Adrenal gland (tissue), 5 donors: Measurements from ENCODE around the gene HIC2.
"Not testable (repeated sequence)": the region's sequence is repeated elsewhere in the genome, so short reads cannot be mapped to it uniquely, and the experiment has no call there.

Experiments used
- POLR2A ChIP-seq, 2 donors: fragments of 450-650 bp; IDR thresholded peaks; one replicate each; pipeline ENCODE4 v1.6.1; 2017; ENCODE audit warnings: antibody characterized with exemption in 2 of 2, mild to moderate bottlenecking in 2 of 2, moderate library complexity in 1 of 2
- TF ChIP-seq, protein P1 (sequence below), 6 experiments: fragments of 450-650 bp in 4 of 6; fragments of 200-600 bp in 2 of 6; sonication (generic) in 1 of 6; IDR thresholded peaks; 1 replicate in 5 of 6; 2 replicates in 1 of 6; pipeline versions ENCODE4 v1.5.1 to v1.8.0; 2016 to 2021; ENCODE audit warnings: antibody characterized with exemption in 6 of 6, mild to moderate bottlenecking in 2 of 6, moderate library complexity in 1 of 6
- donor health status: DM: no; HTN: no; CAD: no.

DNA sequence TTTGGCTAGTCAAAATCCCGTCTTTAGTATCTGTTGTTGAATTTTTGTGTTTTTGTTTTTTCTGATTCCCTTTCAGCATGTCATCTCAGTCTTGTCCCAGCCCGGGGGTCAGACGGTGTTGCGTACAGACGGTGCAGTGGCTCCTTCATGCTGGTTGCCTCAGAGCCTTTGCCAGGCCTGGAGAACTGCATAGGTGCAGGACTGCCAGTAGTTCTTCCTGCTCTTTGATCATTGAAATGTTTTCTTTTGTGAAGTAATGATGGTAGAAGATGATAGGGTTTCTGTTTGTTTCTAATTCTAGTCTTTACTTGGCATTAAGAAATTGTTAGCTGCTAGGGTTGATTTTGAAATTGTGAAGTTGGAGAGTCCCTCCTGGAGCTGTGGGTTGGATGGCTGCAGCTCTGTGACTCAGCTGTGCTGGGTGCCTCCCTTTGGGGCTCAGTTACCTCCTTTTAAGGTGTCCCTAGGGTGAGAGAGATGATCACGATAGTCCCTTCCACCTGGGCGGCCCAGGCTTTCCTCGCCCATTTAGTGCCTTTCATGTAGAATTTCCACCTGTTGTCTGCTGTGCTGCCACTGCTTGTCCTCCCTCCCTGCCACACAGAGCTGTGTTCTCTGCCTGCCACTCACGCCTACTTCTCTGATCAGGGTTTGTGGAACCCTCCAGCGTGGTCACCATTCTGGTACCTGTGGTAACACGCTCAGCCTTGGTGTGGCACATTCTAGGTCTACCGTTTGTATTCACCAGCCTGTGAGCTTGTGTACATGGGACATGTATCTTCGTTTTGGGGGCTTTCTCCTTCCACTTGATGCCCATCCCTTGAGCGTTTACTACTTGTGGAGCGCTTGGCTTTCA, 17.4 kb downstream of the HIC2 start:
- TF ChIP-seq, protein P1, sequence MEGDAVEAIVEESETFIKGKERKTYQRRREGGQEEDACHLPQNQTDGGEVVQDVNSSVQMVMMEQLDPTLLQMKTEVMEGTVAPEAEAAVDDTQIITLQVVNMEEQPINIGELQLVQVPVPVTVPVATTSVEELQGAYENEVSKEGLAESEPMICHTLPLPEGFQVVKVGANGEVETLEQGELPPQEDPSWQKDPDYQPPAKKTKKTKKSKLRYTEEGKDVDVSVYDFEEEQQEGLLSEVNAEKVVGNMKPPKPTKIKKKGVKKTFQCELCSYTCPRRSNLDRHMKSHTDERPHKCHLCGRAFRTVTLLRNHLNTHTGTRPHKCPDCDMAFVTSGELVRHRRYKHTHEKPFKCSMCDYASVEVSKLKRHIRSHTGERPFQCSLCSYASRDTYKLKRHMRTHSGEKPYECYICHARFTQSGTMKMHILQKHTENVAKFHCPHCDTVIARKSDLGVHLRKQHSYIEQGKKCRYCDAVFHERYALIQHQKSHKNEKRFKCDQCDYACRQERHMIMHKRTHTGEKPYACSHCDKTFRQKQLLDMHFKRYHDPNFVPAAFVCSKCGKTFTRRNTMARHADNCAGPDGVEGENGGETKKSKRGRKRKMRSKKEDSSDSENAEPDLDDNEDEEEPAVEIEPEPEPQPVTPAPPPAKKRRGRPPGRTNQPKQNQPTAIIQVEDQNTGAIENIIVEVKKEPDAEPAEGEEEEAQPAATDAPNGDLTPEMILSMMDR (IDR thresholded peaks at IDR 0.05) = not testable (repeated sequence)
- TF ChIP-seq POLR2A (IDR thresholded peaks at IDR 0.05) = not testable (repeated sequence)
